ENCODE measurements around the gene KRT6B.

GRCh38 chr12:52488736-52489135 is 36.8 kb upstream of the KRT6B start:
- TF ChIP-seq CTCF (IDR thresholded peaks at IDR 0.05; ENCODE audit: low read length) (no peak), EZH2 (optimal IDR thresholded peaks at IDR 0.05; ENCODE audit: low read depth, low read length) (no peak)

Data from MM.1S (cell line).